WTC11 (cell line): Measurements from ENCODE around the gene KCNN4. TPM values are rescaled to one million over a fixed set of nuclear protein-coding genes. Genes with fewer than 3 reads are reported as not detected.

ENCODE experiments used
- ATAC-seq: fragments of 200-7000 bp; cut with Tn5 transposase; 2 replicates; pipeline ENCODE4 v1.10.0; 2021; ENCODE audit warnings: mild to moderate bottlenecking, moderate library complexity
- CTCF ChIA-PET: fragments of 300-600 bp; sonication (Branson Sonifier 250); formaldehyde crosslinking; loops from one replicate; lab custom pipeline; 2021; ENCODE audit warnings: antibody characterized with exemption; lab: Charles Lee
- POLR2A ChIA-PET: fragments of 350-600 bp; sonication (Branson Sonifier 250); formaldehyde crosslinking; loops from one replicate; lab custom pipeline; 2021; ENCODE audit warnings: antibody characterized with exemption; lab: Charles Lee
- DNase-seq: peaks from one replicate; pipeline ENCODE4 v3.0.0; 2021; ENCODE audit warnings: low spot score
- H3K27ac Mint-ChIP-seq: 2 replicates; pipeline ENCODE4 v1.8.0; 2021; ENCODE audit warnings: mixed read lengths
- H3K27me3 Mint-ChIP-seq: 2 replicates; pipeline ENCODE4 v1.8.0; 2021; ENCODE audit warnings: low read depth, mild to moderate bottlenecking, moderate library complexity, mixed read lengths
- H3K36me3 Mint-ChIP-seq: 2 replicates; pipeline ENCODE4 v1.8.0; 2021; ENCODE audit warnings: mixed read lengths
- H3K4me1 Mint-ChIP-seq: 2 replicates; pipeline ENCODE4 v1.8.0; 2022; ENCODE audit warnings: mixed read lengths
- H3K4me3 Mint-ChIP-seq: 2 replicates; pipeline ENCODE4 v1.8.0; 2021; ENCODE audit warnings: mild to moderate bottlenecking, moderate library complexity, mixed read lengths
- H3K9me3 Mint-ChIP-seq: 2 replicates; pipeline ENCODE4 v1.8.0; 2021; ENCODE audit warnings: mixed read lengths
- CREB1 ChIP-seq: sonication (generic); formaldehyde crosslinking; IDR thresholded peaks from 2 replicates; pipeline ENCODE4 v1.8.0; 2023; ENCODE audit warnings: mild to moderate bottlenecking, missing genetic modification reagents
- ELF4 ChIP-seq: sonication (generic); formaldehyde crosslinking; IDR thresholded peaks from 2 replicates; pipeline ENCODE4 v1.8.1; 2022; ENCODE audit warnings: low read depth, mild to moderate bottlenecking, moderate library complexity, missing genetic modification reagents
- EMX1 ChIP-seq: fragments of 250-450 bp; sonication (Bioruptor Pico); IDR thresholded peaks from 2 replicates; pipeline ENCODE4 v1.8.0; 2021; ENCODE audit warnings: mild to moderate bottlenecking
- ESRRA ChIP-seq: sonication (generic); formaldehyde crosslinking; IDR thresholded peaks from 2 replicates; pipeline ENCODE4 v1.8.1; 2022; ENCODE audit warnings: mild to moderate bottlenecking, missing genetic modification reagents, borderline replicate concordance
- FOXJ3 ChIP-seq: sonication (generic); formaldehyde crosslinking; IDR thresholded peaks from 2 replicates; pipeline ENCODE4 v1.9.0; 2021; ENCODE audit warnings: missing genetic modification reagents, mild to moderate bottlenecking, borderline replicate concordance
- IRF2 ChIP-seq: sonication (generic); formaldehyde crosslinking; IDR thresholded peaks from 2 replicates; pipeline ENCODE4 v1.8.0; 2022; ENCODE audit warnings: low read depth, missing genetic modification reagents, borderline replicate concordance
- JUN ChIP-seq: sonication (generic); formaldehyde crosslinking; IDR thresholded peaks from 2 replicates; pipeline ENCODE4 v1.8.0; 2023; ENCODE audit warnings: mild to moderate bottlenecking, missing genetic modification reagents
- NFE2L1 ChIP-seq: sonication (generic); formaldehyde crosslinking; IDR thresholded peaks from 2 replicates; pipeline ENCODE4 v1.8.1; 2023; ENCODE audit warnings: missing genetic modification reagents
- NR1H2 ChIP-seq: sonication (generic); formaldehyde crosslinking; IDR thresholded peaks from 2 replicates; pipeline ENCODE4 v1.9.0; 2021; ENCODE audit warnings: mild to moderate bottlenecking, moderate library complexity, missing genetic modification reagents
- NR2C2 ChIP-seq: sonication (generic); formaldehyde crosslinking; IDR thresholded peaks from 2 replicates; pipeline ENCODE4 v1.8.0; 2022; ENCODE audit warnings: mild to moderate bottlenecking, missing genetic modification reagents
- SMAD3 ChIP-seq: sonication (generic); formaldehyde crosslinking; IDR thresholded peaks from 2 replicates; pipeline ENCODE4 v1.8.0; 2022; ENCODE audit warnings: missing genetic modification reagents, mild to moderate bottlenecking, borderline replicate concordance
- TEAD1 ChIP-seq: sonication (generic); formaldehyde crosslinking; IDR thresholded peaks from 2 replicates; pipeline ENCODE4 v1.8.0; 2022; ENCODE audit warnings: mild to moderate bottlenecking, missing genetic modification reagents
- ZNF138 ChIP-seq: sonication (generic); formaldehyde crosslinking; conservative IDR thresholded peaks from 2 replicates; pipeline ENCODE4 v1.8.1; 2022; ENCODE audit warnings: mild to moderate bottlenecking, moderate library complexity, missing genetic modification reagents
- ZNF219 ChIP-seq: sonication (generic); formaldehyde crosslinking; IDR thresholded peaks from 2 replicates; pipeline ENCODE4 v1.8.0; 2023; ENCODE audit warnings: missing genetic modification reagents, mild to moderate bottlenecking, borderline replicate concordance
- ZNF232 ChIP-seq: sonication (generic); formaldehyde crosslinking; IDR thresholded peaks from 2 replicates; pipeline ENCODE4 v1.8.0; 2022; ENCODE audit warnings: mild to moderate bottlenecking, missing genetic modification reagents
- ZNF317 ChIP-seq: sonication (generic); formaldehyde crosslinking; IDR thresholded peaks from 2 replicates; pipeline ENCODE4 v1.8.1; 2023; ENCODE audit warnings: low read depth, mild to moderate bottlenecking, moderate library complexity, missing genetic modification reagents, borderline replicate concordance
- ZNF671 ChIP-seq: fragments of 250-450 bp; sonication (Bioruptor Pico); IDR thresholded peaks from 2 replicates; pipeline ENCODE4 v1.8.0; 2021; ENCODE audit warnings: mild to moderate bottlenecking
- total RNA-seq: library from RNA; stranded (reverse); gene quantifications from 3 replicates; pipeline ENCODE4 v1.2.3, GENCODE V29; 2021
- TF ChIP-seq, protein P1 (sequence below): sonication (generic); formaldehyde crosslinking; IDR thresholded peaks from 2 replicates; pipeline ENCODE4 v1.8.1; 2022; ENCODE audit warnings: low read depth, missing genetic modification reagents, borderline replicate concordance
- TF ChIP-seq, protein P2 (sequence below): sonication (generic); formaldehyde crosslinking; IDR thresholded peaks from 2 replicates; pipeline ENCODE4 v1.8.0; 2022; ENCODE audit warnings: mild to moderate bottlenecking, missing genetic modification reagents
- TF ChIP-seq, protein P3 (sequence below): fragments of 250-450 bp; sonication (Bioruptor Pico); conservative IDR thresholded peaks from 2 replicates; pipeline ENCODE4 v1.9.0; 2021; ENCODE audit warnings: mild to moderate bottlenecking
- TF ChIP-seq, protein P4 (sequence below): sonication (generic); formaldehyde crosslinking; IDR thresholded peaks from 2 replicates; pipeline ENCODE4 v1.8.0; 2022; ENCODE audit warnings: mild to moderate bottlenecking, missing genetic modification reagents
- TF ChIP-seq, protein P5 (sequence below): sonication (generic); formaldehyde crosslinking; IDR thresholded peaks from 2 replicates; pipeline ENCODE4 v1.8.1; 2023; ENCODE audit warnings: mild to moderate bottlenecking, missing genetic modification reagents, moderate library complexity
- TF ChIP-seq, protein P6 (sequence below): sonication (generic); formaldehyde crosslinking; IDR thresholded peaks from 2 replicates; pipeline ENCODE4 v1.8.0; 2023; ENCODE audit warnings: missing genetic modification reagents
- TF ChIP-seq, protein P7 (sequence below): fragments of 250-450 bp; sonication (Bioruptor Pico); IDR thresholded peaks from 2 replicates; pipeline ENCODE4 v1.9.0; 2021; ENCODE audit warnings: mild to moderate bottlenecking
- TF ChIP-seq, protein P8 (sequence below): sonication (generic); formaldehyde crosslinking; IDR thresholded peaks from 2 replicates; pipeline ENCODE4 v1.8.1; 2023; ENCODE audit warnings: mild to moderate bottlenecking, missing genetic modification reagents, moderate library complexity
- TF ChIP-seq, protein P9 (sequence below): sonication (generic); formaldehyde crosslinking; IDR thresholded peaks from 2 replicates; pipeline ENCODE4 v1.8.0; 2023; ENCODE audit warnings: mild to moderate bottlenecking, missing genetic modification reagents

The KCNN4 gene
- total RNA-seq, 1 experiment from 2014 or later = 0.98 TPM

DNA sequence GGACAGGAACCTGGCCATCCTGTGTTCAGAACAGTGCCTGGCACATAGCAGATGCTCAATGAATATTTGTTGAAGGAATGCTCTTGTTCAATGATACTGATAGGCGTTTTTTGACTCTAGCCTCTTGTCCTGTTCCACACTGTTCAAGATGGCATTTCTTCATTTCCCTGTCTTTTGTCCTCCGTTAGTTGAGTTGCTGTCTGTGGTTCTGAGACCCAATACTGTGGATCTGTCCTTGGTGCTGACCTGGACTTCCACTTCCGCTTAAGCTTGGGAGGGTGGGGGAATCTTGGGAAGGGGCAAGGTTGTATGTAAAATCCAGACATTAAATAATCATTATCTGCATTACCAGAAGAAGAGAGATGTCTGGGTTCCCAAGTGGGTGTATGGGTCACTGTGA, 8.3 kb upstream of the KCNN4 start:
- H3K9me3 Mint-ChIP-seq = no peaks in the 10 kb centered on the region
- H3K4me1 Mint-ChIP-seq = 0 out of 2 replicates have a peak, but pooled peaks cover 3% of the 10 kb centered on the region
- ChIA-PET POLR2A (no interaction called here), CTCF (interaction anchor here (1.1 to 1.7 kb wide), 4 partner anchors 23 to 65 kb away, joined by 3 to 6 read pairs (median 4); no protein-coding TSS in a partner anchor)
- no peak overlapping the region for H3K27ac Mint-ChIP-seq
- DNase-seq = peak; percentile 56
- no peak overlapping the region for H3K4me3 Mint-ChIP-seq
- peaks cover 17% of the 10 kb centered on the region for H3K27me3 Mint-ChIP-seq
- no peaks in the 10 kb centered on the region for H3K36me3 Mint-ChIP-seq
- ATAC-seq = 0 out of 2 replicates have a peak, but pooled peaks have one; percentile 43
- TF ChIP-seq ZNF219 = peak; percentile 94; the same call in 1 of the 2 replicates
- peak; percentile 73 for TF ChIP-seq NFE2L1 (CRISPR knock-in tag)
- TF ChIP-seq, protein P1, sequence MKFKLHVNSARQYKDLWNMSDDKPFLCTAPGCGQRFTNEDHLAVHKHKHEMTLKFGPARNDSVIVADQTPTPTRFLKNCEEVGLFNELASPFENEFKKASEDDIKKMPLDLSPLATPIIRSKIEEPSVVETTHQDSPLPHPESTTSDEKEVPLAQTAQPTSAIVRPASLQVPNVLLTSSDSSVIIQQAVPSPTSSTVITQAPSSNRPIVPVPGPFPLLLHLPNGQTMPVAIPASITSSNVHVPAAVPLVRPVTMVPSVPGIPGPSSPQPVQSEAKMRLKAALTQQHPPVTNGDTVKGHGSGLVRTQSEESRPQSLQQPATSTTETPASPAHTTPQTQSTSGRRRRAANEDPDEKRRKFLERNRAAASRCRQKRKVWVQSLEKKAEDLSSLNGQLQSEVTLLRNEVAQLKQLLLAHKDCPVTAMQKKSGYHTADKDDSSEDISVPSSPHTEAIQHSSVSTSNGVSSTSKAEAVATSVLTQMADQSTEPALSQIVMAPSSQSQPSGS = no peak
- TF ChIP-seq JUN (CRISPR knock-in tag) = peak; percentile 97
- TF ChIP-seq, protein P2, sequence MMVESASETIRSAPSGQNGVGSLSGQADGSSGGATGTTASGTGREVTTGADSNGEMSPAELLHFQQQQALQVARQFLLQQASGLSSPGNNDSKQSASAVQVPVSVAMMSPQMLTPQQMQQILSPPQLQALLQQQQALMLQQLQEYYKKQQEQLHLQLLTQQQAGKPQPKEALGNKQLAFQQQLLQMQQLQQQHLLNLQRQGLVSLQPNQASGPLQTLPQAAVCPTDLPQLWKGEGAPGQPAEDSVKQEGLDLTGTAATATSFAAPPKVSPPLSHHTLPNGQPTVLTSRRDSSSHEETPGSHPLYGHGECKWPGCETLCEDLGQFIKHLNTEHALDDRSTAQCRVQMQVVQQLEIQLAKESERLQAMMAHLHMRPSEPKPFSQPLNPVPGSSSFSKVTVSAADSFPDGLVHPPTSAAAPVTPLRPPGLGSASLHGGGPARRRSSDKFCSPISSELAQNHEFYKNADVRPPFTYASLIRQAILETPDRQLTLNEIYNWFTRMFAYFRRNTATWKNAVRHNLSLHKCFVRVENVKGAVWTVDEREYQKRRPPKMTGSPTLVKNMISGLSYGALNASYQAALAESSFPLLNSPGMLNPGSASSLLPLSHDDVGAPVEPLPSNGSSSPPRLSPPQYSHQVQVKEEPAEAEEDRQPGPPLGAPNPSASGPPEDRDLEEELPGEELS (CRISPR knock-in tag) = peak; percentile 94
- 0 out of 2 replicates have a peak, but pooled peaks have one; percentile 67 for TF ChIP-seq NR2C2 (CRISPR knock-in tag)
- TF ChIP-seq, protein P3, sequence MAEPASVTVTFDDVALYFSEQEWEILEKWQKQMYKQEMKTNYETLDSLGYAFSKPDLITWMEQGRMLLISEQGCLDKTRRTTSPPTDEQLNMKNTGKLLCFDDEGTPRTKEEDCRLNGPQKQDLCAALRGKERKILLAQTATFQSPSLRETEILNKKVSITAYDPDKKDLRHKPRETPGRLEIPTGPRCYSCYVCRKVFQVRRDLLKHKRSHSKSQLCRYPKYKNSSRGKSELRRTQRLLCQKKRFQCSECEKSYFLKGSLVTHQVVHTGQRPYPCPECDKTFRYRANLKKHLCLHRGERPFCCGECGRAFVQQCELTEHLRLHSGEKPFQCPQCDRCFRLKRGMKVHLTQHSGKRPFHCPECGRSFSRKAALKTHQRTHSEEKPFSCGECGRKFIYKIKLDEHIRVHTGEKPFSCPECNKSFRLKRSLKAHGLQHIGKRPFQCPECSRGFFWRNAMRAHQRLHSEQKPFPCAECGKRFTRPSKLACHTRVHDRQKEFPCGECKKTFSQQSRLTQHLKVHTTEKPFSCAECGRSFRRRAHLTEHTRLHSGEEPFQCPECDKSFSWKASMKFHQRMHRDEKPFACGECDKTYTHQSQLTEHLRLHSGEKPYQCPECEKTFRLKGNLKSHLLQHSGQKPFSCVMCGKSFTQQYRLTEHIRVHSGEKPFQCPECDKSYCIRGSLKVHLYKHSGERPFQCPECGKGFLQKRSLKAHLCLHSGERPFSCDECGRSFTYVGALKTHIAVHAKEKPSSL (CRISPR knock-in tag) = no peak
- TF ChIP-seq, protein P4, sequence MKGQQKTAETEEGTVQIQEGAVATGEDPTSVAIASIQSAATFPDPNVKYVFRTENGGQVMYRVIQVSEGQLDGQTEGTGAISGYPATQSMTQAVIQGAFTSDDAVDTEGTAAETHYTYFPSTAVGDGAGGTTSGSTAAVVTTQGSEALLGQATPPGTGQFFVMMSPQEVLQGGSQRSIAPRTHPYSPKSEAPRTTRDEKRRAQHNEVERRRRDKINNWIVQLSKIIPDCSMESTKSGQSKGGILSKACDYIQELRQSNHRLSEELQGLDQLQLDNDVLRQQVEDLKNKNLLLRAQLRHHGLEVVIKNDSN (CRISPR knock-in tag) = peak; percentile 78
- TF ChIP-seq, protein P5, sequence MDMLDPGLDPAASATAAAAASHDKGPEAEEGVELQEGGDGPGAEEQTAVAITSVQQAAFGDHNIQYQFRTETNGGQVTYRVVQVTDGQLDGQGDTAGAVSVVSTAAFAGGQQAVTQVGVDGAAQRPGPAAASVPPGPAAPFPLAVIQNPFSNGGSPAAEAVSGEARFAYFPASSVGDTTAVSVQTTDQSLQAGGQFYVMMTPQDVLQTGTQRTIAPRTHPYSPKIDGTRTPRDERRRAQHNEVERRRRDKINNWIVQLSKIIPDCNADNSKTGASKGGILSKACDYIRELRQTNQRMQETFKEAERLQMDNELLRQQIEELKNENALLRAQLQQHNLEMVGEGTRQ (CRISPR knock-in tag) = no peak
- TF ChIP-seq TEAD1 (CRISPR knock-in tag) = peak; percentile 60; the same call in 1 of the 2 replicates
- TF ChIP-seq FOXJ3 (CRISPR knock-in tag) = peak; percentile 66; the same call in 1 of the 2 replicates
- TF ChIP-seq ESRRA (CRISPR knock-in tag) = no peak; the same call in 1 of the 2 replicates
- no peak for TF ChIP-seq IRF2 (CRISPR knock-in tag)
- peak; percentile 68; the same call in 1 of the 2 replicates for TF ChIP-seq CREB1
- peak; percentile 75; the same call in 1 of the 2 replicates for TF ChIP-seq NR1H2 (CRISPR knock-in tag)
- TF ChIP-seq, protein P6, sequence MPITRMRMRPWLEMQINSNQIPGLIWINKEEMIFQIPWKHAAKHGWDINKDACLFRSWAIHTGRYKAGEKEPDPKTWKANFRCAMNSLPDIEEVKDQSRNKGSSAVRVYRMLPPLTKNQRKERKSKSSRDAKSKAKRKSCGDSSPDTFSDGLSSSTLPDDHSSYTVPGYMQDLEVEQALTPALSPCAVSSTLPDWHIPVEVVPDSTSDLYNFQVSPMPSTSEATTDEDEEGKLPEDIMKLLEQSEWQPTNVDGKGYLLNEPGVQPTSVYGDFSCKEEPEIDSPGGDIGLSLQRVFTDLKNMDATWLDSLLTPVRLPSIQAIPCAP = peak; percentile 89; the same call in 1 of the 2 replicates
- no peak for TF ChIP-seq EMX1 (CRISPR knock-in tag)
- TF ChIP-seq ZNF138 (CRISPR knock-in tag) = no peak
- no peak for TF ChIP-seq ELF4
- TF ChIP-seq, protein P7, sequence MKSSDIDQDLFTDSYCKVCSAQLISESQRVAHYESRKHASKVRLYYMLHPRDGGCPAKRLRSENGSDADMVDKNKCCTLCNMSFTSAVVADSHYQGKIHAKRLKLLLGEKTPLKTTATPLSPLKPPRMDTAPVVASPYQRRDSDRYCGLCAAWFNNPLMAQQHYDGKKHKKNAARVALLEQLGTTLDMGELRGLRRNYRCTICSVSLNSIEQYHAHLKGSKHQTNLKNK (CRISPR knock-in tag) = no peak
- TF ChIP-seq, protein P8, sequence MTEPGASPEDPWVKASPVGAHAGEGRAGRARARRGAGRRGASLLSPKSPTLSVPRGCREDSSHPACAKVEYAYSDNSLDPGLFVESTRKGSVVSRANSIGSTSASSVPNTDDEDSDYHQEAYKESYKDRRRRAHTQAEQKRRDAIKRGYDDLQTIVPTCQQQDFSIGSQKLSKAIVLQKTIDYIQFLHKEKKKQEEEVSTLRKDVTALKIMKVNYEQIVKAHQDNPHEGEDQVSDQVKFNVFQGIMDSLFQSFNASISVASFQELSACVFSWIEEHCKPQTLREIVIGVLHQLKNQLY = no peak
- peak; percentile 78; the same call in 1 of the 2 replicates for TF ChIP-seq ZNF232
- TF ChIP-seq, protein P9, sequence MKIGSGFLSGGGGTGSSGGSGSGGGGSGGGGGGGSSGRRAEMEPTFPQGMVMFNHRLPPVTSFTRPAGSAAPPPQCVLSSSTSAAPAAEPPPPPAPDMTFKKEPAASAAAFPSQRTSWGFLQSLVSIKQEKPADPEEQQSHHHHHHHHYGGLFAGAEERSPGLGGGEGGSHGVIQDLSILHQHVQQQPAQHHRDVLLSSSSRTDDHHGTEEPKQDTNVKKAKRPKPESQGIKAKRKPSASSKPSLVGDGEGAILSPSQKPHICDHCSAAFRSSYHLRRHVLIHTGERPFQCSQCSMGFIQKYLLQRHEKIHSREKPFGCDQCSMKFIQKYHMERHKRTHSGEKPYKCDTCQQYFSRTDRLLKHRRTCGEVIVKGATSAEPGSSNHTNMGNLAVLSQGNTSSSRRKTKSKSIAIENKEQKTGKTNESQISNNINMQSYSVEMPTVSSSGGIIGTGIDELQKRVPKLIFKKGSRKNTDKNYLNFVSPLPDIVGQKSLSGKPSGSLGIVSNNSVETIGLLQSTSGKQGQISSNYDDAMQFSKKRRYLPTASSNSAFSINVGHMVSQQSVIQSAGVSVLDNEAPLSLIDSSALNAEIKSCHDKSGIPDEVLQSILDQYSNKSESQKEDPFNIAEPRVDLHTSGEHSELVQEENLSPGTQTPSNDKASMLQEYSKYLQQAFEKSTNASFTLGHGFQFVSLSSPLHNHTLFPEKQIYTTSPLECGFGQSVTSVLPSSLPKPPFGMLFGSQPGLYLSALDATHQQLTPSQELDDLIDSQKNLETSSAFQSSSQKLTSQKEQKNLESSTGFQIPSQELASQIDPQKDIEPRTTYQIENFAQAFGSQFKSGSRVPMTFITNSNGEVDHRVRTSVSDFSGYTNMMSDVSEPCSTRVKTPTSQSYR = peak; percentile 88; the same call in 1 of the 2 replicates
- no peak for TF ChIP-seq ZNF671
- TF ChIP-seq SMAD3 (CRISPR knock-in tag) = peak; percentile 39; the same call in 1 of the 2 replicates
- no peak for TF ChIP-seq ZNF317 (CRISPR knock-in tag)
